H9 (cell line): ENCODE measurements around the gene GNMT. TPM values are rescaled to one million over a fixed set of nuclear protein-coding genes. Genes with fewer than 3 reads are reported as not detected.

Experiments used
- DNase-seq: peaks from one replicate; pipeline ENCODE4 v3.0.0-alpha.2; 2017
- H2AFZ ChIP-seq: one replicate; pipeline ENCODE4 v1.6.1; 2013; ENCODE audit warnings: mild to moderate bottlenecking, low read length, control low read depth, moderate library complexity
- H2AK5ac ChIP-seq: 2 replicates; pipeline ENCODE4 v1.6.1; 2013; ENCODE audit warnings: low read length, control low read depth, mixed read lengths; ENCODE audit not compliant: insufficient read length
- H2BK120ac ChIP-seq: one replicate; pipeline ENCODE4 v1.6.1; 2013; ENCODE audit warnings: low read depth, mild to moderate bottlenecking, low read length, control low read depth, inconsistent platforms; ENCODE audit not compliant: poor library complexity, severe bottlenecking
- H2BK12ac ChIP-seq: 2 replicates; pipeline ENCODE4 v1.6.1; 2013; ENCODE audit warnings: low read length, control low read depth, mixed read lengths, low read depth; ENCODE audit not compliant: insufficient read length
- H2BK15ac ChIP-seq: 2 replicates; pipeline ENCODE4 v1.6.1; 2013; ENCODE audit warnings: low read depth, low read length, control low read depth
- H2BK20ac ChIP-seq: one replicate; pipeline ENCODE4 v1.6.1; 2013; ENCODE audit warnings: low read depth, mild to moderate bottlenecking, low read length, control low read depth, inconsistent platforms; ENCODE audit not compliant: poor library complexity, severe bottlenecking
- H2BK5ac ChIP-seq: 2 replicates; pipeline ENCODE4 v1.6.1; 2013; ENCODE audit warnings: low read length, control low read depth, mixed read lengths; ENCODE audit not compliant: insufficient read length
- H3K14ac ChIP-seq: 2 replicates; pipeline ENCODE4 v1.6.1; 2013; ENCODE audit warnings: low read length, control low read depth; ENCODE audit not compliant: insufficient read depth
- H3K18ac ChIP-seq: 2 replicates; pipeline ENCODE4 v1.6.1; 2013; ENCODE audit warnings: low read depth, mild to moderate bottlenecking, mixed read lengths, low read length, control low read depth; ENCODE audit not compliant: insufficient read length
- H3K23ac ChIP-seq: 2 replicates; pipeline ENCODE4 v1.6.1; 2013; ENCODE audit warnings: low read length, control low read depth, mixed read lengths, low read depth; ENCODE audit not compliant: insufficient read length
- H3K23me2 ChIP-seq: 2 replicates; pipeline ENCODE4 v1.6.1; 2013; ENCODE audit warnings: low read depth, mild to moderate bottlenecking, mixed read lengths, low read length, control low read depth; ENCODE audit not compliant: insufficient read length, poor library complexity, severe bottlenecking
- H3K27ac ChIP-seq: 2 replicates; pipeline ENCODE4 v1.5.1; 2013; ENCODE audit warnings: low read length, control low read depth, mixed read lengths, low read depth; ENCODE audit not compliant: insufficient read length
- H3K27me3 ChIP-seq: 2 replicates; pipeline ENCODE4 v1.6.1; 2013; ENCODE audit warnings: low read length, control low read depth, inconsistent platforms; ENCODE audit not compliant: insufficient read depth
- H3K4ac ChIP-seq: 2 replicates; pipeline ENCODE4 v1.6.1; 2013; ENCODE audit warnings: low read depth, mild to moderate bottlenecking, control low read depth, inconsistent platforms, low read length, moderate library complexity
- H3K4me1 ChIP-seq: 2 replicates; pipeline ENCODE4 v1.6.1; 2013; ENCODE audit warnings: low read length, control low read depth, inconsistent platforms; ENCODE audit not compliant: insufficient read depth
- H3K4me2 ChIP-seq: 2 replicates; pipeline ENCODE4 v1.6.1; 2013; ENCODE audit warnings: low read length, control low read depth, mixed read lengths; ENCODE audit not compliant: insufficient read length, insufficient read depth
- H3K56ac ChIP-seq: 2 replicates; pipeline ENCODE4 v1.6.1; 2013; ENCODE audit warnings: low read depth, mild to moderate bottlenecking, mixed read lengths, low read length, control low read depth; ENCODE audit not compliant: insufficient read length
- H3K79me1 ChIP-seq: 2 replicates; pipeline ENCODE4 v1.6.1; 2013; ENCODE audit warnings: low read depth, mild to moderate bottlenecking, moderate library complexity, low read length, control low read depth, inconsistent platforms; ENCODE audit not compliant: insufficient read depth, poor library complexity, severe bottlenecking
- H3K79me2 ChIP-seq: 2 replicates; pipeline ENCODE4 v1.6.1; 2013; ENCODE audit warnings: low read length, control low read depth, inconsistent platforms; ENCODE audit not compliant: insufficient read depth
- H3K9ac ChIP-seq: 2 replicates; pipeline ENCODE4 v1.6.1; 2013; ENCODE audit warnings: low read length, control low read depth, mixed read lengths; ENCODE audit not compliant: insufficient read length; ENCODE audit errors: extremely low read depth
- H3K9me3 ChIP-seq: one replicate; pipeline ENCODE4 v1.6.1; 2013; ENCODE audit warnings: low read depth, low read length, inconsistent platforms; ENCODE audit not compliant: control insufficient read depth
- H3T11ph ChIP-seq: one replicate; pipeline ENCODE4 v1.6.1; 2013; ENCODE audit warnings: mild to moderate bottlenecking, low read length, control low read depth, inconsistent platforms
- H4K20me1 ChIP-seq: one replicate; pipeline ENCODE4 v1.6.1; 2013; ENCODE audit not compliant: control insufficient read depth, insufficient read length, insufficient read depth
- H4K5ac ChIP-seq: 2 replicates; pipeline ENCODE4 v1.6.1; 2013; ENCODE audit warnings: low read depth, mild to moderate bottlenecking, mixed read lengths, low read length, control low read depth; ENCODE audit not compliant: insufficient read length
- H4K8ac ChIP-seq: replicated peaks from 2 replicates; pipeline ENCODE4 v1.6.1; 2013; ENCODE audit warnings: low read length, control low read depth, mixed read lengths, low read depth; ENCODE audit not compliant: insufficient read length
- H4K91ac ChIP-seq: 2 replicates; pipeline ENCODE4 v1.6.1; 2013; ENCODE audit warnings: low read depth, mild to moderate bottlenecking, moderate library complexity, mixed read lengths, low read length, control low read depth; ENCODE audit not compliant: insufficient read length
- H3K27ac Mint-ChIP-seq, 3 experiments: 2 replicates in 2 of 3; 3 replicates in 1 of 3; pipeline ENCODE4 v1.8.0; 2020 to 2021; ENCODE audit warnings: mixed read lengths in 3 of 3, mild to moderate bottlenecking in 1 of 3, moderate library complexity in 1 of 3
- H3K27me3 Mint-ChIP-seq: 2 replicates; pipeline ENCODE4 v1.8.0; 2021; ENCODE audit warnings: low read depth, mild to moderate bottlenecking, moderate library complexity, mixed read lengths
- H3K36me3 Mint-ChIP-seq, 3 experiments: 2 replicates in 2 of 3; 3 replicates in 1 of 3; pipeline ENCODE4 v1.8.0; 2020 to 2021; ENCODE audit warnings: low read depth in 3 of 3, mixed read lengths in 3 of 3; ENCODE audit not compliant: insufficient read depth in 1 of 3
- H3K4me1 Mint-ChIP-seq, 2 experiments: 2 replicates each; pipeline ENCODE4 v1.8.0; 2020; ENCODE audit warnings: mixed read lengths in 2 of 2
- H3K4me3 Mint-ChIP-seq, 2 experiments: 2 replicates in 1 of 2; 3 replicates in 1 of 2; pipeline ENCODE4 v1.8.0; 2020 to 2021; ENCODE audit warnings: mild to moderate bottlenecking in 2 of 2, mixed read lengths in 2 of 2, moderate library complexity in 1 of 2
- H3K9me3 Mint-ChIP-seq, 2 experiments: 2 replicates in 1 of 2; 3 replicates in 1 of 2; pipeline ENCODE4 v1.8.0; 2020; ENCODE audit warnings: mild to moderate bottlenecking in 2 of 2, mixed read lengths in 2 of 2, moderate library complexity in 1 of 2
- WGBS: extraction: QIAGEN DNeasy Blood & Tissue Kit; methylation state at CpG from one replicate; pipeline ENCODE4 v1.1.7; 2013; ENCODE audit warnings: missing lambda C conversion rate, low lambda C conversion rate, mixed read lengths; ENCODE audit not compliant: insufficient read length; ENCODE audit errors: extremely low coverage; 5-methylcytosine and 5-hydroxymethylcytosine counted together
- total RNA-seq: library from RNA; stranded (reverse); gene quantifications from 2 replicates; pipeline ENCODE4 v1.2.1, GENCODE V29; 2021
- TF ChIP-seq, protein P1 (sequence below): fragments of 200-600 bp; sonication (generic); conservative IDR thresholded peaks from 3 replicates; pipeline ENCODE4 v1.8.0; 2021; ENCODE audit warnings: antibody characterized with exemption, mild to moderate bottlenecking

GNMT gene
- total RNA-seq, 1 experiment from 2014 or later: 1.1 TPM

DNA sequence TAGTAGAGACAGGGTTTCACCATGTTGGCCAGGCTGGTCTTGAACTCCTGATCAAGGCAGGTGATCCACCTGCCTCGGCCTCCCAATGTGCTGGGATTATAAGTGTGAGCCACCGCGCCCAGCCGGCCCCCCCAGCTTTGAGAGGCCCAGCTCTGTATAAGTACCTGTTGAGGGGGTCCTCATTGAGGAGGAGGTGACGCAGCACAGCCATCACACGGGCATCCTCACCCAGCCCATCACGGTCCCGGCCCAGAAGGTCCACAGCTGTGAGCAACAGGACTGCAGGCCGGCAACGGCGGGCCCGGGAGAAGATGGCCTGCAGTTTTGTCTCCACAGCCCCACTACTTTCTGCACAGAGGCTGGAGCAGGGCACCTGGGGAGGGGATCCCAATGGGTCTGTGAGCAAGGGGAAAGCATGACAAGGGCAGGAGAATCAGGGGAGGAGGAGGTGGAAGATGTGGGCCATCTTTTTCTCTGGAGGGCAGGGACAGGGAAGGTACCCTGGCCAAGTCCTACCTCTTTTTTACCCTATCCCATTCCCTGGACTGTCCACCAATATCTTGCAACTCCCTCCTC is 7.7 kb downstream of the GNMT start:
- Histone ChIP-seq H3K23me2 (no peaks in the 10 kb centered on the region), H2AK5ac (no peak overlapping the region), H3K4me2 (no peak overlapping the region), H2BK15ac (no peak overlapping the region), H3K27ac (no peak overlapping the region), H2BK20ac (no peak overlapping the region), H4K5ac (no peak overlapping the region), H3K9ac (no peak overlapping the region), H4K8ac (no peak overlapping the region), H2BK5ac (no peak overlapping the region), H2AFZ (no peak overlapping the region), H3K23ac (no peak overlapping the region), H4K20me1 (no peaks in the 10 kb centered on the region), H2BK120ac (no peak overlapping the region), H3K79me1 (no peaks in the 10 kb centered on the region), H3K9me3 (no peaks in the 10 kb centered on the region), H3T11ph (no peak overlapping the region), H3K79me2 (no peaks in the 10 kb centered on the region), H3K14ac (no peak overlapping the region), H3K56ac (no peak overlapping the region), H4K91ac (no peak overlapping the region), H3K18ac (no peak overlapping the region), H3K4ac (no peak overlapping the region), H3K4me1 (no peaks in the 10 kb centered on the region), H2BK12ac (no peak overlapping the region), H3K27me3 (no peaks in the 10 kb centered on the region)
- no peak overlapping the region for H3K27ac Mint-ChIP-seq
- no peaks in the 10 kb centered on the region for H3K9me3 Mint-ChIP-seq
- H3K4me1 Mint-ChIP-seq: 0 out of 4 replicates have a peak, but pooled peaks cover 0 to 2% of the 10 kb centered on the region in 2 experiments
- TF ChIP-seq, protein P1, sequence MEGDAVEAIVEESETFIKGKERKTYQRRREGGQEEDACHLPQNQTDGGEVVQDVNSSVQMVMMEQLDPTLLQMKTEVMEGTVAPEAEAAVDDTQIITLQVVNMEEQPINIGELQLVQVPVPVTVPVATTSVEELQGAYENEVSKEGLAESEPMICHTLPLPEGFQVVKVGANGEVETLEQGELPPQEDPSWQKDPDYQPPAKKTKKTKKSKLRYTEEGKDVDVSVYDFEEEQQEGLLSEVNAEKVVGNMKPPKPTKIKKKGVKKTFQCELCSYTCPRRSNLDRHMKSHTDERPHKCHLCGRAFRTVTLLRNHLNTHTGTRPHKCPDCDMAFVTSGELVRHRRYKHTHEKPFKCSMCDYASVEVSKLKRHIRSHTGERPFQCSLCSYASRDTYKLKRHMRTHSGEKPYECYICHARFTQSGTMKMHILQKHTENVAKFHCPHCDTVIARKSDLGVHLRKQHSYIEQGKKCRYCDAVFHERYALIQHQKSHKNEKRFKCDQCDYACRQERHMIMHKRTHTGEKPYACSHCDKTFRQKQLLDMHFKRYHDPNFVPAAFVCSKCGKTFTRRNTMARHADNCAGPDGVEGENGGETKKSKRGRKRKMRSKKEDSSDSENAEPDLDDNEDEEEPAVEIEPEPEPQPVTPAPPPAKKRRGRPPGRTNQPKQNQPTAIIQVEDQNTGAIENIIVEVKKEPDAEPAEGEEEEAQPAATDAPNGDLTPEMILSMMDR: no peak
- no peaks in the 10 kb centered on the region for H3K27me3 Mint-ChIP-seq
- no peak for DNase-seq
- peaks cover 0 to 29% (median 14%) of the 10 kb centered on the region in 3 experiments; a peak in 5 of 7 replicates for H3K36me3 Mint-ChIP-seq
- WGBS: no CpG with 5 or more reads among the region's 12 CpGs
- H3K4me3 Mint-ChIP-seq: no peak overlapping the region
